Thoracic aorta (tissue), 2 donors: Measurements from ENCODE around the gene BORCS8. TPM values are rescaled to one million over a fixed set of nuclear protein-coding genes. Genes with fewer than 3 reads are reported as not detected.
A peak's percentile ranks its signal among the peaks of the same experiment; 100 is the strongest.

ENCODE experiments used
- ATAC-seq: fragments of 150-250 bp; one replicate; pipeline ENCODE4 v1.8.0; 2017; ENCODE audit warnings: low read depth; ENCODE audit not compliant: insufficient number of reproducible peaks, low FRiP score
- DNase-seq: peaks from one replicate; pipeline ENCODE4 v3.0.0-alpha.2; 2020; ENCODE audit warnings: low spot score
- H3K27ac ChIP-seq, 2 donors: fragments of 200-600 bp; sonication (generic); 1 replicate in 1 of 2; 2 replicates in 1 of 2; pipeline ENCODE4 v1.5.1; 2016; ENCODE audit warnings: mild to moderate bottlenecking in 2 of 2, moderate library complexity in 2 of 2
- H3K27me3 ChIP-seq: fragments of 200-600 bp; sonication (generic); replicated peaks from 2 replicates; pipeline ENCODE4 v1.6.0; 2016; ENCODE audit warnings: mild to moderate bottlenecking; ENCODE audit not compliant: insufficient read depth
- H3K36me3 ChIP-seq: fragments of 200-600 bp; sonication (generic); one replicate; pipeline ENCODE4 v1.5.1; 2016
- H3K4me1 ChIP-seq, 2 donors: fragments of 200-600 bp; sonication (generic); 1 replicate in 1 of 2; 2 replicates in 1 of 2; pipeline versions ENCODE4 v1.5.1 to v1.6.0; 2016; ENCODE audit warnings: low read depth in 2 of 2, mild to moderate bottlenecking in 1 of 2; ENCODE audit not compliant: control insufficient read depth in 1 of 2
- H3K4me3 ChIP-seq: fragments of 200-600 bp; sonication (generic); 2 replicates; pipeline ENCODE4 v1.5.1; 2016; ENCODE audit warnings: mild to moderate bottlenecking
- H3K9me3 ChIP-seq: fragments of 200-600 bp; sonication (generic); 2 replicates; pipeline ENCODE4 v1.5.1; 2016
- CTCF ChIP-seq: fragments of 200-600 bp; sonication (generic); IDR thresholded peaks from one replicate; pipeline ENCODE4 v1.5.1; 2019; ENCODE audit warnings: antibody characterized with exemption
- total RNA-seq, 2 donors: library from RNA; depleted of rRNA; stranded (reverse); fragments of >200 nt; gene quantifications; one replicate each; pipeline versions ENCODE4 v1.1.0 to v1.2.3, GENCODE V29; 2016

BORCS8 gene
- total RNA-seq, 2 donors from 2014 or later = 15.2 to 15.4 TPM

GRCh38 chr19:19203012-19203856, 11.3 kb upstream of the BORCS8 start, which contains the start of gene NR2C2AP:
Gene NR2C2AP, minus strand, starts transcription at chr19:19203414. Its CDS starts 354 bp downstream, at chr19:19203060.
- ATAC-seq = peak; percentile 78
- no peaks in the 10 kb centered on the region for H3K9me3 ChIP-seq
- peak; percentile 64 for DNase-seq

GRCh38 chr19:19202707-19203011, 10.7 kb upstream of the BORCS8 start:
- Histone ChIP-seq H3K9me3 (no peaks in the 10 kb centered on the region), H3K27ac (peak overlapping the region; percentile 74 to 76), H3K36me3 (peaks cover 10% of the 10 kb centered on the region), H3K27me3 (no peaks in the 10 kb centered on the region), H3K4me1 (peaks cover 0 to 9% of the 10 kb centered on the region in 2 donors), H3K4me3 (peak overlapping the region; percentile 93)
- no peak for ATAC-seq
- TF ChIP-seq CTCF = no peak
- DNase-seq = no peak

More at GRCh38 chr19:19203012-19203856, 11.3 kb upstream of the BORCS8 start, which contains the start of gene NR2C2AP:
- peaks cover 10% of the 10 kb centered on the region for H3K36me3 ChIP-seq
- no peaks in the 10 kb centered on the region for H3K27me3 ChIP-seq
- H3K4me3 ChIP-seq = peak within 1 kb of the TSS; percentile 93
- H3K27ac ChIP-seq = peak within 1 kb of the TSS; percentile 74 to 76
- no peak for TF ChIP-seq CTCF
- H3K4me1 ChIP-seq = peaks cover 0 to 9% of the 10 kb centered on the region in 2 donors

GRCh38 chr19:19201697-19202630, 10.0 kb upstream of the BORCS8 start:
- Histone ChIP-seq H3K27me3 (no peaks in the 10 kb centered on the region), H3K4me3 (peak overlapping the region; percentile 93), H3K9me3 (no peaks in the 10 kb centered on the region), H3K36me3 (peaks cover 17% of the 10 kb centered on the region), H3K4me1 (peaks cover 0 to 9% of the 10 kb centered on the region in 2 donors), H3K27ac (no peak overlapping the region)
- no peak for DNase-seq
- no peak for TF ChIP-seq CTCF
- ATAC-seq = no peak

GRCh38 chr19:19193926-19194325, 2.0 kb upstream of the BORCS8 start:
- TF ChIP-seq CTCF = no peak
- no peak for DNase-seq
- no peaks in the 10 kb centered on the region for H3K27me3 ChIP-seq
- H3K4me1 ChIP-seq = peaks cover 18 to 45% of the 10 kb centered on the region in 2 donors
- no peaks in the 10 kb centered on the region for H3K9me3 ChIP-seq
- H3K27ac ChIP-seq = no peak overlapping the region
- H3K4me3 ChIP-seq = no peak overlapping the region
- H3K36me3 ChIP-seq = peaks cover 13% of the 10 kb centered on the region
- ATAC-seq = no peak
